Natural killer cell (primary cell): ENCODE data around the gene MICAL2. TPM values are rescaled to one million over a fixed set of nuclear protein-coding genes. Genes with fewer than 3 reads are reported as not detected.

Experiments
- ATAC-seq, 3 donors: fragments of 150-1000 bp in 2 of 3; fragments of 200-7000 bp in 1 of 3; cut with Tn5 transposase; 1 replicate in 1 of 3; 2 replicates in 2 of 3; pipeline ENCODE4 v1.10.0; 2021; ENCODE audit warnings: mild to moderate bottlenecking in 2 of 3, moderate library complexity in 2 of 3
- DNase-seq, 2 donors: peaks; one replicate each; pipeline versions ENCODE4 v3.0.0 to v3.0.0-alpha.2; 2013 to 2021; ENCODE audit warnings: mixed read lengths in 1 of 2
- H3K27ac ChIP-seq: one replicate; pipeline ENCODE4 v1.5.1; 2013; ENCODE audit warnings: mild to moderate bottlenecking, low read length
- H3K27me3 ChIP-seq: one replicate; pipeline ENCODE4 v1.6.1; 2013; ENCODE audit warnings: low read length; ENCODE audit not compliant: control insufficient read depth, insufficient read depth
- H3K36me3 ChIP-seq: one replicate; pipeline ENCODE4 v1.6.1; 2013; ENCODE audit warnings: low read length; ENCODE audit not compliant: control insufficient read depth, insufficient read depth
- H3K4me1 ChIP-seq: one replicate; pipeline ENCODE4 v1.6.1; 2013; ENCODE audit warnings: low read length; ENCODE audit not compliant: control insufficient read depth, insufficient read depth
- H3K4me3 ChIP-seq: one replicate; pipeline ENCODE4 v1.5.1; 2013; ENCODE audit warnings: low read length
- H3K9me3 ChIP-seq: one replicate; pipeline ENCODE4 v1.6.1; 2013; ENCODE audit warnings: low read length; ENCODE audit not compliant: control insufficient read depth, insufficient read depth
- H3K27ac Mint-ChIP-seq, 2 donors: one replicate each; pipeline ENCODE4 v1.8.0; 2022; ENCODE audit warnings: mild to moderate bottlenecking in 2 of 2, mixed read lengths in 2 of 2, moderate library complexity in 1 of 2
- H3K27me3 Mint-ChIP-seq, 2 donors: one replicate each; pipeline ENCODE4 v1.8.0; 2022; ENCODE audit warnings: low read depth in 2 of 2, mixed read lengths in 2 of 2
- H3K36me3 Mint-ChIP-seq: one replicate; pipeline ENCODE4 v1.8.0; 2022; ENCODE audit warnings: mixed read lengths
- H3K4me1 Mint-ChIP-seq, 2 donors: one replicate each; pipeline ENCODE4 v1.8.0; 2022; ENCODE audit warnings: mixed read lengths in 2 of 2
- H3K4me3 Mint-ChIP-seq: one replicate; pipeline ENCODE4 v1.8.0; 2022; ENCODE audit warnings: mild to moderate bottlenecking, moderate library complexity, mixed read lengths
- H3K9me3 Mint-ChIP-seq, 2 donors: one replicate each; pipeline ENCODE4 v1.8.0; 2022; ENCODE audit warnings: mixed read lengths in 2 of 2
- WGBS: methylation state at CpG from one replicate; pipeline ENCODE4 v1.1.7; 2013; ENCODE audit warnings: missing lambda C conversion rate; ENCODE audit not compliant: insufficient coverage; 5-methylcytosine and 5-hydroxymethylcytosine counted together
- intact Hi-C: fragments of 100-400 bp; cut with micrococcal nuclease; formaldehyde crosslinking; loops from one replicate; pipeline ENCODE4 v1.14.2; 2022
- total RNA-seq, 4 donors: library from RNA; stranded (reverse); fragments of 120-200 nt in 1 of 4; gene quantifications; one replicate each; pipeline versions ENCODE4 v1.2.3 to v1.2.4, GENCODE V29; 2013 to 2022
- TF ChIP-seq, protein P1 (sequence below): fragments of 200-600 bp; IDR thresholded peaks from one replicate; pipeline ENCODE4 v1.8.0; 2022; ENCODE audit warnings: antibody characterized with exemption

MICAL2 gene
- total RNA-seq, 3 donors from 2014 or later (not counting 1 experiment from before 2014, with no cell fraction given): 54.6 to 68.6 (median 57.4) TPM

GRCh38 chr11:12246989-12247388, 136.6 kb downstream of the MICAL2 start:
- WGBS: 95% methylated on average over 4 of the region's 4 CpGs
- H3K4me1 Mint-ChIP-seq: peaks cover 0 to 7% of the 10 kb centered on the region in 2 donors
- TF ChIP-seq, protein P1, sequence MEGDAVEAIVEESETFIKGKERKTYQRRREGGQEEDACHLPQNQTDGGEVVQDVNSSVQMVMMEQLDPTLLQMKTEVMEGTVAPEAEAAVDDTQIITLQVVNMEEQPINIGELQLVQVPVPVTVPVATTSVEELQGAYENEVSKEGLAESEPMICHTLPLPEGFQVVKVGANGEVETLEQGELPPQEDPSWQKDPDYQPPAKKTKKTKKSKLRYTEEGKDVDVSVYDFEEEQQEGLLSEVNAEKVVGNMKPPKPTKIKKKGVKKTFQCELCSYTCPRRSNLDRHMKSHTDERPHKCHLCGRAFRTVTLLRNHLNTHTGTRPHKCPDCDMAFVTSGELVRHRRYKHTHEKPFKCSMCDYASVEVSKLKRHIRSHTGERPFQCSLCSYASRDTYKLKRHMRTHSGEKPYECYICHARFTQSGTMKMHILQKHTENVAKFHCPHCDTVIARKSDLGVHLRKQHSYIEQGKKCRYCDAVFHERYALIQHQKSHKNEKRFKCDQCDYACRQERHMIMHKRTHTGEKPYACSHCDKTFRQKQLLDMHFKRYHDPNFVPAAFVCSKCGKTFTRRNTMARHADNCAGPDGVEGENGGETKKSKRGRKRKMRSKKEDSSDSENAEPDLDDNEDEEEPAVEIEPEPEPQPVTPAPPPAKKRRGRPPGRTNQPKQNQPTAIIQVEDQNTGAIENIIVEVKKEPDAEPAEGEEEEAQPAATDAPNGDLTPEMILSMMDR: no peak
- DNase-seq: no peak
- H3K9me3 ChIP-seq: no peaks in the 10 kb centered on the region
- H3K4me3 Mint-ChIP-seq: no peak overlapping the region
- no peaks in the 10 kb centered on the region for H3K27me3 ChIP-seq
- H3K4me1 ChIP-seq: peaks cover 4% of the 10 kb centered on the region
- no peak overlapping the region for H3K4me3 ChIP-seq
- intact Hi-C loops: no loop called here
- no peaks in the 10 kb centered on the region for H3K27me3 Mint-ChIP-seq
- no peak overlapping the region for H3K27ac Mint-ChIP-seq
- no peak for ATAC-seq
- peaks cover 9% of the 10 kb centered on the region for H3K36me3 Mint-ChIP-seq
- H3K9me3 Mint-ChIP-seq: no peaks in the 10 kb centered on the region
- H3K27ac ChIP-seq: no peak overlapping the region
- peaks cover 32% of the 10 kb centered on the region for H3K36me3 ChIP-seq

- TF ChIP-seq, protein P1: no peak
- H3K4me3 ChIP-seq: no peak overlapping the region
- H3K4me3 Mint-ChIP-seq: no peak overlapping the region
Observed at GRCh38 chr11:12247543-12248254, 137.3 kb downstream of the MICAL2 start.

GRCh38 chr11:12248330-12248729, 137.9 kb downstream of the MICAL2 start:
- H3K36me3 Mint-ChIP-seq: no peaks in the 10 kb centered on the region
- TF ChIP-seq, protein P1: no peak
- ATAC-seq: no peak
- 87% methylated on average over 5 of the region's 5 CpGs for WGBS
- no peaks in the 10 kb centered on the region for H3K9me3 Mint-ChIP-seq
- H3K27ac Mint-ChIP-seq: no peak overlapping the region
- H3K27me3 Mint-ChIP-seq: no peaks in the 10 kb centered on the region
- no peak overlapping the region for H3K27ac ChIP-seq
- H3K4me3 ChIP-seq: no peak overlapping the region
- no peaks in the 10 kb centered on the region for H3K4me1 Mint-ChIP-seq
- H3K4me3 Mint-ChIP-seq: no peak overlapping the region
- peaks cover 27% of the 10 kb centered on the region for H3K36me3 ChIP-seq
- intact Hi-C loops: no loop called here
- H3K9me3 ChIP-seq: no peaks in the 10 kb centered on the region
- no peak for DNase-seq
- H3K4me1 ChIP-seq: no peaks in the 10 kb centered on the region
- no peaks in the 10 kb centered on the region for H3K27me3 ChIP-seq

More at GRCh38 chr11:12247543-12248254, 137.3 kb downstream of the MICAL2 start:
- ATAC-seq (no peak), DNase-seq (no peak)
- H3K9me3 ChIP-seq: no peaks in the 10 kb centered on the region
- Mint-ChIP-seq H3K9me3 (no peaks in the 10 kb centered on the region), H3K27me3 (no peaks in the 10 kb centered on the region), H3K36me3 (peaks cover 5% of the 10 kb centered on the region), H3K4me1 (no peaks in the 10 kb centered on the region), H3K27ac (no peak overlapping the region)
- intact Hi-C loops: no loop called here
- H3K4me1 ChIP-seq: no peaks in the 10 kb centered on the region
- no peaks in the 10 kb centered on the region for H3K27me3 ChIP-seq
- H3K36me3 ChIP-seq: peaks cover 31% of the 10 kb centered on the region
- no peak overlapping the region for H3K27ac ChIP-seq
- WGBS: 95% methylated on average over 3 of the region's 3 CpGs
